ENCODE data around the gene AFMID.

AFMID gene

DNA sequence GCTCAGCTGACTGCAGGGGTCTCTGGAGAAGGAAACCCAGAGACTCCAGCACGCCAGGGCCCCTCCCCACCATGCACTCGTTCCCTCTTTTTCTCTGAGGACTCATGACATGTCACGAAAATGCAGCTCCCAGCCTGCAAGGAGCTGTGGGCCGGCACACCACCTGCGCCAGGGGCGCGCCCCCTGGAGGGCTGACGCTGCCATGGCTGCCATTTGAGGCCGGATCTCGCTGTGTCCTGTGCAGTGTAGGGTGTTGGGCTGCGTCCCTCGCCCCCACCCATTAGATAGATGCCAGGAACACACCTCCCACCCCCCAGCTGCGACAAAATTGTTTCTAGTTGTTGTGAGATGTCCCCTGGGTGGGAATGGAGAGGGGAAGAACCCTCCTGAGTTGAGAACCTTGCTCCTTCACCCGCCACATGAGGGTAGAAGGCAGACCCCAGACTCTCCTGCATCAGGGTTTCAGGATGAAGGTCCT, 10.6 kb upstream of the AFMID start:
- intact Hi-C loops (cut with DNase I; ENCODE audit: low total_unique reads): loop anchor here (2.0 kb wide), 1 partner anchor 64 kb away; no protein-coding TSS in a partner anchor

GRCh38 chr17:78179372-78179771, 7.8 kb upstream of the AFMID start:
- peak; percentile 47 to 86 for DNase-seq
- no peak overlapping the region for H3K4me3 ChIP-seq
- peak overlapping the region; percentile 69 to 71 for H3K27ac ChIP-seq
- H3K4me1 ChIP-seq: peaks cover 10 to 51% (median 32%) of the 10 kb centered on the region in 4 donors
- H3K36me3 ChIP-seq: no peaks in the 10 kb centered on the region
- no peaks in the 10 kb centered on the region for H3K27me3 ChIP-seq
- TF ChIP-seq CTCF (IDR thresholded peaks at IDR 0.05): no peak
- intact Hi-C loops (cut with DNase I; ENCODE audit: low total_unique reads): no loop called here
- no peaks in the 10 kb centered on the region for H3K9me3 ChIP-seq

More for the DNA sequence above, 10.6 kb upstream of the AFMID start:
- Histone ChIP-seq H3K4me1 (peaks cover 11 to 79% (median 50%) of the 10 kb centered on the region in 4 donors), H3K36me3 (peaks cover under 1 to 14% (median 4%) of the 10 kb centered on the region in 3 donors), H3K27ac (no peak overlapping the region), H3K27me3 (no peaks in the 10 kb centered on the region), H3K9me3 (no peaks in the 10 kb centered on the region), H3K4me3 (no peak overlapping the region)
- TF ChIP-seq CTCF (IDR thresholded peaks at IDR 0.05): peak; percentile 75 to 90
- DNase-seq: peak; percentile 56 to 81

GRCh38 chr17:78180083-78180482, 7.1 kb upstream of the AFMID start:
- peaks cover 2 to 44% (median 25%) of the 10 kb centered on the region in 4 donors for H3K4me1 ChIP-seq
- no peaks in the 10 kb centered on the region for H3K36me3 ChIP-seq
- no peaks in the 10 kb centered on the region for H3K27me3 ChIP-seq
- H3K27ac ChIP-seq: peak overlapping the region; percentile 69 to 71
- no peaks in the 10 kb centered on the region for H3K9me3 ChIP-seq
- TF ChIP-seq CTCF (IDR thresholded peaks at IDR 0.05): no peak
- H3K4me3 ChIP-seq: no peak overlapping the region
- no peak for DNase-seq
- intact Hi-C loops (cut with DNase I; ENCODE audit: low total_unique reads): no loop called here

DNA sequence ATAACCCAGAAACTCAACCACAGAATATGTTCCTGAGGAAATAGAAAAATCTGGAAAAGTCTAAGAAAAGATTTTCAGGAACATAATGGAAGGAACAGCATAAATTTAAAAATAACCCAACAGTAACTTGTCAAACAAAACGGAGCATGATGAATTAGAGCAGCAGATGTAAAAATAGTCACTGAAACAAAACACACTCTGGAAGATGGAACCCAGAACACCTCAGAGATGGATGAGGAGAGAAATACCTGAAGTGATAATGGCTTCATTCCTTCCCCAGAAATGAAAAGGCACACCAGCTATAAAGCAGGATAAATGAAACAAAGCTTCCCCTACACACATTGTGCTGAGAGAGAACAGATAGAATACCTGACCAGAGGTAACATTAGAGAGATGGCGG, 6.7 kb upstream of the AFMID start:
- Histone ChIP-seq H3K9me3 (no peaks in the 10 kb centered on the region), H3K36me3 (no peaks in the 10 kb centered on the region), H3K27me3 (no peaks in the 10 kb centered on the region), H3K4me1 (peaks cover 0 to 40% (median 20%) of the 10 kb centered on the region in 4 donors), H3K4me3 (no peak overlapping the region), H3K27ac (peak overlapping the region; percentile 69 to 71)
- intact Hi-C loops (cut with DNase I; ENCODE audit: low total_unique reads): no loop called here
- DNase-seq: no peak
- TF ChIP-seq CTCF (IDR thresholded peaks at IDR 0.05): no peak

GRCh38 chr17:78182504-78182903, 4.7 kb upstream of the AFMID start:
- no peak overlapping the region for H3K4me3 ChIP-seq
- TF ChIP-seq CTCF (IDR thresholded peaks at IDR 0.05): no peak
- no peaks in the 10 kb centered on the region for H3K27me3 ChIP-seq
- H3K36me3 ChIP-seq: no peaks in the 10 kb centered on the region
- peaks cover 0 to 33% (median 17%) of the 10 kb centered on the region in 4 donors for H3K4me1 ChIP-seq
- no peaks in the 10 kb centered on the region for H3K9me3 ChIP-seq
- no peak overlapping the region for H3K27ac ChIP-seq
- no peak for DNase-seq
- intact Hi-C loops (cut with DNase I; ENCODE audit: low total_unique reads): no loop called here

DNA sequence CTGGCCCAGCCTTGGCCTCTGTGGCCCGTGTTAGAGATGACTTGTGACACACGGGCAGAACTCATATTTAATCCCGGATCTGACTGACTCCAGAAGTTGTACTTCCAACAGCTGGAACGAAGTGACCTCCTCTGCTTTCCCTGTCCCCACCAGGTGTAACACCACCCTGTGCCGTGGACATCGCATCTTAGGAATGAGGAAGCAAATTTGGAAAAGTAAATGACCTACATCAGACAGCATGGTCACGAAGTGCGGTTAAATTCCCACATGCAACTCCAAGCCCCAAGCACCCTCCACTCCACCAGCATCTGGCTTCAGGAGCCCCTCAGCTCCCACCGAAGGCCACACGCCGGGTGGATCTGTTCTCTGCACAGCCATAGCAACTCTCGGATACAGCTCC, 3.2 kb upstream of the AFMID start:
- intact Hi-C loops (cut with DNase I; ENCODE audit: low total_unique reads): no loop called here
- Histone ChIP-seq H3K36me3 (no peaks in the 10 kb centered on the region), H3K27me3 (no peaks in the 10 kb centered on the region), H3K4me1 (peaks cover 0 to 41% (median 19%) of the 10 kb centered on the region in 4 donors), H3K27ac (no peak overlapping the region), H3K4me3 (no peak overlapping the region), H3K9me3 (no peaks in the 10 kb centered on the region)
- DNase-seq: no peak
- no peak for TF ChIP-seq CTCF (IDR thresholded peaks at IDR 0.05)

All from tibial artery (tissue), 4 donors.